ENCODE measurements around the gene C4orf33. TPM values are rescaled to one million over a fixed set of nuclear protein-coding genes. Genes with fewer than 3 reads are reported as not detected.
"Not testable (repeated sequence)": the region's sequence is repeated elsewhere in the genome, so short reads cannot be mapped to it uniquely, and the experiment has no call there.

Gene C4orf33
- total RNA-seq, 2 experiments from 2014 or later: 11.8 to 18.6 TPM

- ChIA-PET CTCF (ENCODE audit: unreplicated experiment) (no interaction called here), POLR2A (interaction anchor here (1.3 kb wide), 1 partner anchor 41 kb away, joined by 4 read pairs; no protein-coding TSS in a partner anchor)
- H3K9me2 ChIP-seq (ENCODE audit: insufficient read depth, low read length): no peaks in the 10 kb centered on the region; the same call in 1 of the 2 replicates
- no peaks in the 10 kb centered on the region for H3K9me3 ChIP-seq (ENCODE audit: low read length)
- H2AFZ ChIP-seq (ENCODE audit: low read length): no peak overlapping the region
- no peak for DNase-seq (ENCODE audit: low spot score)
- no peaks in the 10 kb centered on the region for H3K4me1 ChIP-seq (ENCODE audit: insufficient read depth, low read length, poor library complexity, severe bottlenecking)
- BruUV-seq (replicated peaks): no TSS peak
- no peaks in the 10 kb centered on the region for H3K79me2 ChIP-seq (ENCODE audit: insufficient read depth, low read depth, low read length)
- no peak overlapping the region for H3K27ac ChIP-seq (ENCODE audit: low read depth, low read length, poor library complexity, severe bottlenecking)
- intact Hi-C loops (cut with micrococcal nuclease; ENCODE audit: unreplicated experiment): no loop called here
- no peak for TF ChIP-seq EZH2phosphoT487 (IDR thresholded peaks at IDR 0.05; ENCODE audit: borderline replicate concordance, low read depth, low read length)
- no peak for TF ChIP-seq CTCF (conservative IDR thresholded peaks at IDR 0.05; ENCODE audit: low read length)
- no peak overlapping the region for H3K4me2 ChIP-seq (ENCODE audit: low read length)
- no peaks in the 10 kb centered on the region for H3K36me3 ChIP-seq (ENCODE audit: insufficient read depth, low read length)
- H4K20me1 ChIP-seq (ENCODE audit: insufficient read depth, low read length): no peaks in the 10 kb centered on the region
- no peak overlapping the region for H3K4me3 ChIP-seq (ENCODE audit: low read depth, low read length, poor library complexity, severe bottlenecking)
These were observed 21.8 kb downstream of the C4orf33 start for GRCh38 chr4:129117705-129118104.

- POLR2A ChIA-PET: interaction anchor here (1.3 kb wide), 2 partner anchors 10 to 14 kb away, joined by 4 to 5 read pairs; no protein-coding TSS in a partner anchor
- DNase-seq (ENCODE audit: low spot score): not testable (repeated sequence)
These were observed 30.7 kb downstream of the C4orf33 start for GRCh38 chr4:129126614-129127013.

GRCh38 chr4:129129143-129129542 is 33.2 kb downstream of the C4orf33 start:
- ChIA-PET CTCF (ENCODE audit: unreplicated experiment) (no interaction called here), POLR2A (no interaction called here)

More at GRCh38 chr4:129126614-129127013, 30.7 kb downstream of the C4orf33 start:
- H3K9me3 ChIP-seq (ENCODE audit: low read length); H3K27ac ChIP-seq (ENCODE audit: low read depth, low read length, poor library complexity, severe bottlenecking); CTCF ChIA-PET (ENCODE audit: unreplicated experiment); BruUV-seq (replicated peaks); H3K36me3 ChIP-seq (ENCODE audit: insufficient read depth, low read length); H3K4me2 ChIP-seq (ENCODE audit: low read length); H3K4me1 ChIP-seq (ENCODE audit: insufficient read depth, low read length, poor library complexity, severe bottlenecking); H3K9me2 ChIP-seq (ENCODE audit: insufficient read depth, low read length); H3K79me2 ChIP-seq (ENCODE audit: insufficient read depth, low read depth, low read length); H4K20me1 ChIP-seq (ENCODE audit: insufficient read depth, low read length); intact Hi-C loops (cut with micrococcal nuclease; ENCODE audit: unreplicated experiment); H2AFZ ChIP-seq (ENCODE audit: low read length); H3K4me3 ChIP-seq (ENCODE audit: low read depth, low read length, poor library complexity, severe bottlenecking): not testable (repeated sequence)

More at GRCh38 chr4:129129143-129129542, 33.2 kb downstream of the C4orf33 start:
- Histone ChIP-seq H3K36me3 (ENCODE audit: insufficient read depth, low read length) (no peaks in the 10 kb centered on the region), H3K4me2 (ENCODE audit: low read length) (no peak overlapping the region), H3K79me2 (ENCODE audit: insufficient read depth, low read depth, low read length) (no peaks in the 10 kb centered on the region), H3K4me1 (ENCODE audit: insufficient read depth, low read length, poor library complexity, severe bottlenecking) (no peaks in the 10 kb centered on the region), H3K9me2 (ENCODE audit: insufficient read depth, low read length) (no peaks in the 10 kb centered on the region), H4K20me1 (ENCODE audit: insufficient read depth, low read length) (no peaks in the 10 kb centered on the region), H3K27ac (ENCODE audit: low read depth, low read length, poor library complexity, severe bottlenecking) (no peak overlapping the region), H2AFZ (ENCODE audit: low read length) (no peak overlapping the region), H3K4me3 (ENCODE audit: low read depth, low read length, poor library complexity, severe bottlenecking) (no peak overlapping the region), H3K9me3 (ENCODE audit: low read length) (no peaks in the 10 kb centered on the region)
- no TSS peak for BruUV-seq (replicated peaks)
- TF ChIP-seq EZH2phosphoT487 (IDR thresholded peaks at IDR 0.05; ENCODE audit: borderline replicate concordance, low read depth, low read length): no peak
- TF ChIP-seq CTCF (conservative IDR thresholded peaks at IDR 0.05; ENCODE audit: low read length): no peak
- intact Hi-C loops (cut with micrococcal nuclease; ENCODE audit: unreplicated experiment): no loop called here
- no peak for DNase-seq (ENCODE audit: low spot score)
